ENCODE data around the gene TBC1D22B. TPM values are rescaled to one million over a fixed set of nuclear protein-coding genes. Genes with fewer than 3 reads are reported as not detected.
A peak's percentile ranks its signal among the peaks of the same experiment; 100 is the strongest.

Gene TBC1D22B
- total RNA-seq, 1 experiment from 2014 or later = 11.8 TPM

GRCh38 chr6:37303891-37304503 is 46.4 kb downstream of the TBC1D22B start:
- TF ChIP-seq CTCF (IDR thresholded peaks at IDR 0.05; ENCODE audit: insufficient read depth in 1 of 2, low read depth in 1 of 2, low read length in 1 of 2, severe bottlenecking in 1 of 2, unreplicated experiment in 1 of 2) = peak; percentile 45 to 54
- BruUV-seq (replicated peaks) = no TSS peak
- ChIA-PET POLR2A (interaction anchor here (0.5 kb wide), 1 partner anchor 42 kb away, joined by 3 read pairs; no protein-coding TSS in a partner anchor), CTCF (interaction anchor here (1.0 to 1.1 kb wide), 2 partner anchors 10 to 22 kb away, joined by 4 to 6 read pairs; no protein-coding TSS in a partner anchor)
- H3K27me3 ChIP-seq (replicated peaks; ENCODE audit: control insufficient read depth, insufficient read depth, low read length) = no peaks in the 10 kb centered on the region
- peaks cover 3% of the 10 kb centered on the region; the same call in 1 of the 2 replicates for H3K36me3 ChIP-seq (ENCODE audit: control insufficient read depth, insufficient read depth, low read length)
- peaks cover 14% of the 10 kb centered on the region for H3K4me1 ChIP-seq
- H3K4me3 Mint-ChIP-seq (ENCODE audit: unreplicated experiment) = no peak overlapping the region
- no peaks in the 10 kb centered on the region for H3K27me3 Mint-ChIP-seq (ENCODE audit: insufficient read depth, unreplicated experiment)
- no peaks in the 10 kb centered on the region for H3K9me3 Mint-ChIP-seq (ENCODE audit: unreplicated experiment)
- peaks cover 39% of the 10 kb centered on the region for H3K36me3 Mint-ChIP-seq (ENCODE audit: insufficient read depth, unreplicated experiment)
- H3K9me3 ChIP-seq = no peaks in the 10 kb centered on the region
- intact Hi-C loops (cut with micrococcal nuclease; ENCODE audit: unreplicated experiment) = loop anchor here (5.0 kb wide), 1 partner anchor 282 kb away; no protein-coding TSS in a partner anchor
- H3K4me3 ChIP-seq (ENCODE audit: low read depth, low read length) = no peak overlapping the region
- no peak overlapping the region for H3K27ac Mint-ChIP-seq (ENCODE audit: unreplicated experiment)
- H3K4me1 Mint-ChIP-seq (ENCODE audit: low read depth, unreplicated experiment) = peaks cover 17% of the 10 kb centered on the region
- DNase-seq = peak in 1 of 2 experiments; percentile 27

GRCh38 chr6:37304766-37305165 is 47.2 kb downstream of the TBC1D22B start:
- Histone ChIP-seq H3K36me3 (ENCODE audit: control insufficient read depth, insufficient read depth, low read length) (peaks cover 3% of the 10 kb centered on the region; the same call in 1 of the 2 replicates), H3K27me3 (replicated peaks; ENCODE audit: control insufficient read depth, insufficient read depth, low read length) (no peaks in the 10 kb centered on the region), H3K4me3 (ENCODE audit: low read depth, low read length) (no peak overlapping the region), H3K9me3 (no peaks in the 10 kb centered on the region), H3K4me1 (peaks cover 14% of the 10 kb centered on the region)
- no peaks in the 10 kb centered on the region for H3K9me3 Mint-ChIP-seq (ENCODE audit: unreplicated experiment)
- BruUV-seq (replicated peaks) = no TSS peak
- peaks cover 45% of the 10 kb centered on the region for H3K36me3 Mint-ChIP-seq (ENCODE audit: insufficient read depth, unreplicated experiment)
- no peak for DNase-seq
- H3K27me3 Mint-ChIP-seq (ENCODE audit: insufficient read depth, unreplicated experiment) = no peaks in the 10 kb centered on the region
- no peak for TF ChIP-seq CTCF (IDR thresholded peaks at IDR 0.05; ENCODE audit: insufficient read depth in 1 of 2, low read depth in 1 of 2, low read length in 1 of 2, severe bottlenecking in 1 of 2, unreplicated experiment in 1 of 2)
- peaks cover 17% of the 10 kb centered on the region for H3K4me1 Mint-ChIP-seq (ENCODE audit: low read depth, unreplicated experiment)
- intact Hi-C loops (cut with micrococcal nuclease; ENCODE audit: unreplicated experiment) = loop anchor here (5.0 kb wide), 1 partner anchor 282 kb away; no protein-coding TSS in a partner anchor
- H3K27ac Mint-ChIP-seq (ENCODE audit: unreplicated experiment) = no peak overlapping the region
- CTCF ChIA-PET = no interaction called here
- POLR2A ChIA-PET = no interaction called here
- H3K4me3 Mint-ChIP-seq (ENCODE audit: unreplicated experiment) = no peak overlapping the region

GRCh38 chr6:37305841-37306425 is 48.4 kb downstream of the TBC1D22B start:
- H3K4me1 ChIP-seq = peaks cover 14% of the 10 kb centered on the region
- CTCF ChIA-PET = interaction anchor here (1.2 kb wide), 1 partner anchor 9 kb away, joined by 3 read pairs; no protein-coding TSS in a partner anchor
- intact Hi-C loops (cut with micrococcal nuclease; ENCODE audit: unreplicated experiment) = no loop called here
- POLR2A ChIA-PET = no interaction called here
- Mint-ChIP-seq H3K4me3 (ENCODE audit: unreplicated experiment) (no peak overlapping the region), H3K27me3 (ENCODE audit: insufficient read depth, unreplicated experiment) (no peaks in the 10 kb centered on the region), H3K36me3 (ENCODE audit: insufficient read depth, unreplicated experiment) (peaks cover 37% of the 10 kb centered on the region), H3K9me3 (ENCODE audit: unreplicated experiment) (no peaks in the 10 kb centered on the region), H3K4me1 (ENCODE audit: low read depth, unreplicated experiment) (peaks cover 17% of the 10 kb centered on the region), H3K27ac (ENCODE audit: unreplicated experiment) (no peak overlapping the region)
- H3K36me3 ChIP-seq (ENCODE audit: control insufficient read depth, insufficient read depth, low read length) = peaks cover 3% of the 10 kb centered on the region; the same call in 1 of the 2 replicates
- no TSS peak for BruUV-seq (replicated peaks)
- no peaks in the 10 kb centered on the region for H3K27me3 ChIP-seq (replicated peaks; ENCODE audit: control insufficient read depth, insufficient read depth, low read length)
- no peak for TF ChIP-seq CTCF (IDR thresholded peaks at IDR 0.05; ENCODE audit: insufficient read depth in 1 of 2, low read depth in 1 of 2, low read length in 1 of 2, severe bottlenecking in 1 of 2, unreplicated experiment in 1 of 2)
- no peak for DNase-seq
- no peak overlapping the region for H3K4me3 ChIP-seq (ENCODE audit: low read depth, low read length)
- no peaks in the 10 kb centered on the region for H3K9me3 ChIP-seq

Data from Caco-2 (cell line).